ENCODE data around the gene POLDIP2. TPM values are rescaled to one million over a fixed set of nuclear protein-coding genes. Genes with fewer than 3 reads are reported as not detected.

Gene POLDIP2
- total and polyA plus RNA-seq, 9 of the 15 experiments (the other 6 are each of a cell fraction or from before 2014, with no cell fraction given), result 22.0 to 137 (median 104) TPM

- TF ChIP-seq, protein P1, sequence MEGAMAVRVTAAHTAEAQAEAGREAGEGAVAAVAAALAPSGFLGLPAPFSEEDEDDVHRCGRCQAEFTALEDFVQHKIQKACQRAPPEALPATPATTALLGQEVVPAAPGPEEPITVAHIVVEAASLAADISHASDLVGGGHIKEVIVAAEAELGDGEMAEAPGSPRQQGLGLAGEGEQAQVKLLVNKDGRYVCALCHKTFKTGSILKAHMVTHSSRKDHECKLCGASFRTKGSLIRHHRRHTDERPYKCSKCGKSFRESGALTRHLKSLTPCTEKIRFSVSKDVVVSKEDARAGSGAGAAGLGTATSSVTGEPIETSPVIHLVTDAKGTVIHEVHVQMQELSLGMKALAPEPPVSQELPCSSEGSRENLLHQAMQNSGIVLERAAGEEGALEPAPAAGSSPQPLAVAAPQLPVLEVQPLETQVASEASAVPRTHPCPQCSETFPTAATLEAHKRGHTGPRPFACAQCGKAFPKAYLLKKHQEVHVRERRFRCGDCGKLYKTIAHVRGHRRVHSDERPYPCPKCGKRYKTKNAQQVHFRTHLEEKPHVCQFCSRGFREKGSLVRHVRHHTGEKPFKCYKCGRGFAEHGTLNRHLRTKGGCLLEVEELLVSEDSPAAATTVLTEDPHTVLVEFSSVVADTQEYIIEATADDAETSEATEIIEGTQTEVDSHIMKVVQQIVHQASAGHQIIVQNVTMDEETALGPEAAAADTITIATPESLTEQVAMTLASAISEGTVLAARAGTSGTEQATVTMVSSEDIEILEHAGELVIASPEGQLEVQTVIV (CRISPR knock-in tag; IDR thresholded peaks at IDR 0.05; ENCODE audit: borderline replicate concordance), result no peak
- TF ChIP-seq, protein P2, sequence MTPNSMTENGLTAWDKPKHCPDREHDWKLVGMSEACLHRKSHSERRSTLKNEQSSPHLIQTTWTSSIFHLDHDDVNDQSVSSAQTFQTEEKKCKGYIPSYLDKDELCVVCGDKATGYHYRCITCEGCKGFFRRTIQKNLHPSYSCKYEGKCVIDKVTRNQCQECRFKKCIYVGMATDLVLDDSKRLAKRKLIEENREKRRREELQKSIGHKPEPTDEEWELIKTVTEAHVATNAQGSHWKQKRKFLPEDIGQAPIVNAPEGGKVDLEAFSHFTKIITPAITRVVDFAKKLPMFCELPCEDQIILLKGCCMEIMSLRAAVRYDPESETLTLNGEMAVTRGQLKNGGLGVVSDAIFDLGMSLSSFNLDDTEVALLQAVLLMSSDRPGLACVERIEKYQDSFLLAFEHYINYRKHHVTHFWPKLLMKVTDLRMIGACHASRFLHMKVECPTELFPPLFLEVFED (CRISPR knock-in tag; conservative IDR thresholded peaks at IDR 0.05), result 0 out of 2 replicates have a peak, but pooled peaks have one; percentile 5
- TF ChIP-seq NR3C1 (CRISPR knock-in tag; IDR thresholded peaks at IDR 0.05) (no peak), CREB3 (tag; conservative IDR thresholded peaks at IDR 0.05; ENCODE audit: low read depth) (peak; percentile 28; the same call in 1 of the 2 replicates), ZFPM2 (CRISPR knock-in tag; IDR thresholded peaks at IDR 0.05) (no peak), MYC (IDR thresholded peaks at IDR 0.05; ENCODE audit: low read depth, low read length) (peak; percentile 58; the same call in 1 of the 2 replicates), MYC (CRISPR knock-in tag; IDR thresholded peaks at IDR 0.05; ENCODE audit: borderline replicate concordance, low read depth) (no peak), ELF4 (CRISPR knock-in tag; IDR thresholded peaks at IDR 0.05) (no peak), ZNF830 (CRISPR knock-in tag; IDR thresholded peaks at IDR 0.05) (no peak), POLR2A (conservative IDR thresholded peaks at IDR 0.05) (0 out of 2 replicates have a peak, but pooled peaks have one; percentile 1), RBM25 (IDR thresholded peaks at IDR 0.05; ENCODE audit: low read depth, low read length, severe bottlenecking) (no peak), SIN3A (IDR thresholded peaks at IDR 0.05; ENCODE audit: borderline replicate concordance in 2 of 2, control insufficient read depth in 1 of 2, low read depth in 2 of 2, low read length in 2 of 2) (no peak)
- TF ChIP-seq, protein P3, sequence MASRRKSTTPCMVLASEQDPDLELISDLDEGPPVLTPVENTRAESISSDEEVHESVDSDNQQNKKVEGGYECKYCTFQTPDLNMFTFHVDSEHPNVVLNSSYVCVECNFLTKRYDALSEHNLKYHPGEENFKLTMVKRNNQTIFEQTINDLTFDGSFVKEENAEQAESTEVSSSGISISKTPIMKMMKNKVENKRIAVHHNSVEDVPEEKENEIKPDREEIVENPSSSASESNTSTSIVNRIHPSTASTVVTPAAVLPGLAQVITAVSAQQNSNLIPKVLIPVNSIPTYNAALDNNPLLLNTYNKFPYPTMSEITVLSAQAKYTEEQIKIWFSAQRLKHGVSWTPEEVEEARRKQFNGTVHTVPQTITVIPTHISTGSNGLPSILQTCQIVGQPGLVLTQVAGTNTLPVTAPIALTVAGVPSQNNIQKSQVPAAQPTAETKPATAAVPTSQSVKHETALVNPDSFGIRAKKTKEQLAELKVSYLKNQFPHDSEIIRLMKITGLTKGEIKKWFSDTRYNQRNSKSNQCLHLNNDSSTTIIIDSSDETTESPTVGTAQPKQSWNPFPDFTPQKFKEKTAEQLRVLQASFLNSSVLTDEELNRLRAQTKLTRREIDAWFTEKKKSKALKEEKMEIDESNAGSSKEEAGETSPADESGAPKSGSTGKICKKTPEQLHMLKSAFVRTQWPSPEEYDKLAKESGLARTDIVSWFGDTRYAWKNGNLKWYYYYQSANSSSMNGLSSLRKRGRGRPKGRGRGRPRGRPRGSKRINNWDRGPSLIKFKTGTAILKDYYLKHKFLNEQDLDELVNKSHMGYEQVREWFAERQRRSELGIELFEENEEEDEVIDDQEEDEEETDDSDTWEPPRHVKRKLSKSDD (conservative IDR thresholded peaks at IDR 0.05; ENCODE audit: low read length), result no peak
- TF ChIP-seq, protein P4, sequence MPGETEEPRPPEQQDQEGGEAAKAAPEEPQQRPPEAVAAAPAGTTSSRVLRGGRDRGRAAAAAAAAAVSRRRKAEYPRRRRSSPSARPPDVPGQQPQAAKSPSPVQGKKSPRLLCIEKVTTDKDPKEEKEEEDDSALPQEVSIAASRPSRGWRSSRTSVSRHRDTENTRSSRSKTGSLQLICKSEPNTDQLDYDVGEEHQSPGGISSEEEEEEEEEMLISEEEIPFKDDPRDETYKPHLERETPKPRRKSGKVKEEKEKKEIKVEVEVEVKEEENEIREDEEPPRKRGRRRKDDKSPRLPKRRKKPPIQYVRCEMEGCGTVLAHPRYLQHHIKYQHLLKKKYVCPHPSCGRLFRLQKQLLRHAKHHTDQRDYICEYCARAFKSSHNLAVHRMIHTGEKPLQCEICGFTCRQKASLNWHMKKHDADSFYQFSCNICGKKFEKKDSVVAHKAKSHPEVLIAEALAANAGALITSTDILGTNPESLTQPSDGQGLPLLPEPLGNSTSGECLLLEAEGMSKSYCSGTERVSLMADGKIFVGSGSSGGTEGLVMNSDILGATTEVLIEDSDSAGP (CRISPR knock-in tag; IDR thresholded peaks at IDR 0.05), result no peak
- TF ChIP-seq, protein P5, sequence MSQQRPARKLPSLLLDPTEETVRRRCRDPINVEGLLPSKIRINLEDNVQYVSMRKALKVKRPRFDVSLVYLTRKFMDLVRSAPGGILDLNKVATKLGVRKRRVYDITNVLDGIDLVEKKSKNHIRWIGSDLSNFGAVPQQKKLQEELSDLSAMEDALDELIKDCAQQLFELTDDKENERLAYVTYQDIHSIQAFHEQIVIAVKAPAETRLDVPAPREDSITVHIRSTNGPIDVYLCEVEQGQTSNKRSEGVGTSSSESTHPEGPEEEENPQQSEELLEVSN (IDR thresholded peaks at IDR 0.05; ENCODE audit: borderline replicate concordance in 1 of 2, extremely low read depth in 1 of 2, insufficient read depth in 1 of 2, insufficient read length in 1 of 2, low read depth in 1 of 2, low read length in 1 of 2, poor library complexity in 1 of 2, severe bottlenecking in 1 of 2), result peak in 1 of 2 experiments; percentile 52
These were observed 40.0 kb downstream of the POLDIP2 start (continued) for GRCh38 chr17:28317099-28317965.

All from K562 (cell line).